OCI-LY3 (cell line): ENCODE measurements around the gene NOL4L.

ENCODE experiments used
- H2AFZ ChIP-seq: fragments of 200-600, 300-600 bp; shearing (Covaris generic); 2 replicates; pipeline ENCODE4 v1.6.0; 2014; ENCODE audit warnings: antibody characterized with exemption, low read depth, low read length
- H3K27ac ChIP-seq: fragments of 200-600, 300-600 bp; sonication (generic); 2 replicates; pipeline ENCODE4 v1.5.1; 2014; ENCODE audit warnings: mild to moderate bottlenecking, low read length, moderate library complexity, mixed read lengths
- H3K27me3 ChIP-seq: fragments of 200-600, 300-600 bp; sonication (generic); 2 replicates; pipeline ENCODE4 v1.6.1; 2014; ENCODE audit warnings: low read depth, low read length, mixed read lengths
- H3K36me3 ChIP-seq: fragments of 200-600, 300-600 bp; sonication (generic); replicated peaks from 2 replicates; pipeline ENCODE3; 2014; ENCODE audit warnings: low read depth, low read length, mixed read lengths
- H3K4me1 ChIP-seq: fragments of 300-600, 200-600 bp; sonication (generic); 2 replicates; pipeline ENCODE4 v1.6.1; 2014; ENCODE audit warnings: low read length, mixed read lengths
- H3K4me2 ChIP-seq: fragments of 200-600, 300-600 bp; sonication (generic); 2 replicates; pipeline ENCODE4 v1.6.1; 2014; ENCODE audit warnings: low read length, mixed read lengths
- H3K4me3 ChIP-seq: fragments of 300-600, 200-600 bp; sonication (generic); 2 replicates; pipeline ENCODE4 v1.5.1; 2014; ENCODE audit warnings: antibody characterized with exemption, mild to moderate bottlenecking, low read length, moderate library complexity
- H3K79me2 ChIP-seq: fragments of 300-600, 200-600 bp; shearing (Covaris generic); 2 replicates; pipeline ENCODE4 v1.6.1; 2014; ENCODE audit warnings: mild to moderate bottlenecking, low read length, mixed read lengths
- H3K9ac ChIP-seq: fragments of 300-600, 200-600 bp; shearing (Covaris generic); 2 replicates; pipeline ENCODE4 v1.6.0; 2014; ENCODE audit warnings: mild to moderate bottlenecking, low read length, moderate library complexity
- H3K9me3 ChIP-seq: fragments of 200-600, 300-600 bp; shearing (Covaris generic); 2 replicates; pipeline ENCODE4 v1.6.1; 2014; ENCODE audit warnings: low read length, mixed read lengths; ENCODE audit not compliant: insufficient read depth
- H4K20me1 ChIP-seq: fragments of 200-600, 300-600 bp; sonication (generic); 2 replicates; pipeline ENCODE4 v1.6.1; 2016; ENCODE audit warnings: low read length, mixed read lengths; ENCODE audit not compliant: insufficient read depth
- EZH2phosphoT487 ChIP-seq: fragments of 200-600 bp; shearing (Covaris generic); IDR thresholded peaks from 2 replicates; pipeline ENCODE4 v1.6.1; 2018; ENCODE audit warnings: antibody characterized with exemption, mixed run types, low read depth
- TF ChIP-seq, protein P1 (sequence below): fragments of 200-600, 300-600 bp; sonication (generic); IDR thresholded peaks from 2 replicates; pipeline ENCODE4 v1.5.1; 2014; ENCODE audit warnings: antibody characterized with exemption, low read length, low read depth

NOL4L gene

DNA sequence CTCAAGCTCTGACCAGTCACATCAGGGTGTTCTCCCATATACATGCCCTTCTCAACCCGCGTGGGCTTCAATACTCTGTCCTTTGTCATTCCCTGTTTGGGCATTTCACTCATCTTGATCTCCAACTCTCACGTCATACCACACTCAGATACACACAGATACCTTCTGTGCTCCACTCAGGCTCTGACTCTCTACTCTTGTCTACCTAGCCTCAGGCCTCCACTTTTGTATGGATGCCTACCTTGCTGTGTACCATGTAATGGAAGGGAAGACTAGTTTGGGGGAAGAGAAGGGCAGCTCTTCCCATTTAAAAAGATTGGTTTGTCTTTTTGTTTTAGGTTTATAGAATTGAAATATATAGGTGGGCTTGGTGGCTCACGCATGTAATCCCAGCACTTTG, 178.4 kb downstream of the NOL4L start:
- Histone ChIP-seq H3K4me1 (peaks cover 2% of the 10 kb centered on the region), H3K4me3 (no peak overlapping the region), H3K4me2 (no peak overlapping the region), H3K9ac (no peak overlapping the region), H4K20me1 (peaks cover 54% of the 10 kb centered on the region), H3K79me2 (peaks cover 74% of the 10 kb centered on the region), H2AFZ (no peak overlapping the region), H3K36me3 (peaks cover 3% of the 10 kb centered on the region), H3K27ac (no peak overlapping the region), H3K27me3 (no peaks in the 10 kb centered on the region), H3K9me3 (no peaks in the 10 kb centered on the region)
- TF ChIP-seq, protein P1, sequence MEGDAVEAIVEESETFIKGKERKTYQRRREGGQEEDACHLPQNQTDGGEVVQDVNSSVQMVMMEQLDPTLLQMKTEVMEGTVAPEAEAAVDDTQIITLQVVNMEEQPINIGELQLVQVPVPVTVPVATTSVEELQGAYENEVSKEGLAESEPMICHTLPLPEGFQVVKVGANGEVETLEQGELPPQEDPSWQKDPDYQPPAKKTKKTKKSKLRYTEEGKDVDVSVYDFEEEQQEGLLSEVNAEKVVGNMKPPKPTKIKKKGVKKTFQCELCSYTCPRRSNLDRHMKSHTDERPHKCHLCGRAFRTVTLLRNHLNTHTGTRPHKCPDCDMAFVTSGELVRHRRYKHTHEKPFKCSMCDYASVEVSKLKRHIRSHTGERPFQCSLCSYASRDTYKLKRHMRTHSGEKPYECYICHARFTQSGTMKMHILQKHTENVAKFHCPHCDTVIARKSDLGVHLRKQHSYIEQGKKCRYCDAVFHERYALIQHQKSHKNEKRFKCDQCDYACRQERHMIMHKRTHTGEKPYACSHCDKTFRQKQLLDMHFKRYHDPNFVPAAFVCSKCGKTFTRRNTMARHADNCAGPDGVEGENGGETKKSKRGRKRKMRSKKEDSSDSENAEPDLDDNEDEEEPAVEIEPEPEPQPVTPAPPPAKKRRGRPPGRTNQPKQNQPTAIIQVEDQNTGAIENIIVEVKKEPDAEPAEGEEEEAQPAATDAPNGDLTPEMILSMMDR = no peak
- no peak for TF ChIP-seq EZH2phosphoT487

DNA sequence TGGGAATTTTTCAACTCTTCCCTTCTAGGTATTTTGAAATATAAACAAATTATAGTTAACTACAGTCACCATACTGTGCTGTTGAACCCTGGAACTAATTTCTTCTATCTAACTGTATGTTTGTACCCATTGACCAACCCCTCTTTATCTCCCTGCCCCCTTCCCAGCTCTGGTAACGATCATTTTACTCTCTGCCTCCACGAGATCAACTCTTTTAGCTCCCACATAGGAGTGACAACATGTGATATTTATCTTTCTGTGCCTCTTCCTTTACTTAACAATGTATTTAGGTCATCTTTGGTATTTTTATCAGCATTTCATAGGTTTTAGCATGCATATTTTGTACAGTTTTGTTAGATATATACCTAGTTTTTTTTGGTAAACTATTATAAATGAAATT, 181.1 kb downstream of the NOL4L start:
- TF ChIP-seq, protein P1 = no peak
- TF ChIP-seq EZH2phosphoT487 = no peak
- Histone ChIP-seq H3K4me2 (no peak overlapping the region), H3K4me1 (no peaks in the 10 kb centered on the region), H4K20me1 (peaks cover 57% of the 10 kb centered on the region), H3K9me3 (no peaks in the 10 kb centered on the region), H3K27me3 (no peaks in the 10 kb centered on the region), H3K4me3 (no peak overlapping the region), H2AFZ (no peak overlapping the region), H3K9ac (no peak overlapping the region), H3K36me3 (peaks cover 6% of the 10 kb centered on the region), H3K79me2 (peaks cover 82% of the 10 kb centered on the region), H3K27ac (no peak overlapping the region)

DNA sequence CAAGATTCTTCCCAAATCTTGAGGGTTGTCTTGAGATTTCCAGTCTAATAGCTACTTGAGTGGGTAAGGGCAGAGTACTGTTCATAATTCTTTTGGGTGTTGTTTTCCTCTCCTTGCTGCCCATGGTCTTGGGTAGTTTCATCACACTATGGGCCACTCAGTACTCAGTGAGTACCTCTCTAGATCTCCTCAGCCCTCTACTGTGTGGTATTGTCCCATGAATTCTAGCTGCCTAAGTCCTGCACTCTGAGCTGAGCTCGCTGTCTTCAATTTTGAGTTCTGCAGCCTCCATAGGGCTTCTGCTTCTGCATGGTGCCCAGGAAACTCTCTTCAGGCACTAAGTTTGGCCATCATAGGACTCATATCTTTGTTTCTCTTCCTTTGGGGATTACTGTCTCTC, 184.7 kb downstream of the NOL4L start:
- Histone ChIP-seq H3K4me2 (no peak overlapping the region), H3K36me3 (peaks cover 10% of the 10 kb centered on the region), H3K9me3 (no peaks in the 10 kb centered on the region), H3K27ac (no peak overlapping the region), H3K27me3 (no peaks in the 10 kb centered on the region), H3K9ac (no peak overlapping the region), H3K4me3 (no peak overlapping the region), H3K79me2 (peaks cover 85% of the 10 kb centered on the region), H2AFZ (no peak overlapping the region), H3K4me1 (no peaks in the 10 kb centered on the region), H4K20me1 (peaks cover 51% of the 10 kb centered on the region)
- TF ChIP-seq, protein P1 = no peak
- TF ChIP-seq EZH2phosphoT487 = no peak

DNA sequence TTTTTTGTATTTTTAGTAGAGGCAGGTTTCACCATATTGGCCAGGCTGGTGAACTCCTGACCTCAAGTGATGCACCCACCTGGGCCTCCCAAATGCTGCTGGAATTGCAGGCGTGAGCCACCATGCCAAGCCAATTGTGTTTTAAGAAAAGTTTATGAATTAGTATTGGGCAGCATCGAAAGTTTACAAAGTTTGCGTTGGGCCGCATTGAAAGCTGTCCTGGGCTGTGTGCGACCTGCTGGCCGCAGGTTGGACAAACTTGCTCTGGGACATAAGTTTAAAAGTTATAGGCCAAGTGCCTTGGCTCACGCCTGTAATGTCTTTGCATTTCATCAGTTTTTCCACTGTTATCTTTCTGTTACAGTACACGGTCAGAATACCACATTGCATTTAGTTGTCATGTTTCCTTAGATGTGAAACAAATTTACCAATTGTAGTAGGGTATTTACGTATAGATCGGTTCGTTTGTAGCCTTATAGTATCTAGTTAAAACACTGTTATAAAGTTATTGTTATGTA, 187.5 kb downstream of the NOL4L start:
- no peak for TF ChIP-seq EZH2phosphoT487
- TF ChIP-seq, protein P1 = no peak
- Histone ChIP-seq H3K4me1 (no peaks in the 10 kb centered on the region), H3K27ac (no peak overlapping the region), H3K9me3 (no peaks in the 10 kb centered on the region), H3K79me2 (peaks cover 90% of the 10 kb centered on the region), H3K27me3 (no peaks in the 10 kb centered on the region), H3K4me3 (no peak overlapping the region), H3K4me2 (no peak overlapping the region), H4K20me1 (peaks cover 43% of the 10 kb centered on the region), H2AFZ (no peak overlapping the region), H3K36me3 (peaks cover 20% of the 10 kb centered on the region), H3K9ac (no peak overlapping the region)
